GM19397 (cell line): ENCODE results near the gene IFFO2.

Experiments
- ATAC-seq: cut with Tn5 transposase; IDR thresholded peaks from one replicate; pipeline ENCODE4 v1.9.1; 2021; ENCODE audit warnings: mild to moderate bottlenecking, moderate library complexity; ENCODE audit not compliant: unreplicated experiment

IFFO2 gene

GRCh38 chr1:18951818-18952391 is 4.6 kb downstream of the IFFO2 start:
- no peak for ATAC-seq

- no peak for ATAC-seq
These were observed 5.1 kb downstream of the IFFO2 start for GRCh38 chr1:18951416-18951815.

- no peak for ATAC-seq
These were observed 6.0 kb downstream of the IFFO2 start for GRCh38 chr1:18950401-18951026.

GRCh38 chr1:18949686-18950400 is 6.6 kb downstream of the IFFO2 start:
- no peak for ATAC-seq

- ATAC-seq: no peak
These were observed 7.4 kb downstream of the IFFO2 start for GRCh38 chr1:18948913-18949685.

GRCh38 chr1:18948048-18948912 is 8.2 kb downstream of the IFFO2 start:
- ATAC-seq: no peak

- no peak for ATAC-seq
These were observed 8.9 kb downstream of the IFFO2 start for GRCh38 chr1:18947570-18947969.

- ATAC-seq: no peak
These were observed 9.7 kb downstream of the IFFO2 start for GRCh38 chr1:18946550-18947381.

- no peak for ATAC-seq
These were observed 11.1 kb downstream of the IFFO2 start for GRCh38 chr1:18945401-18945849.

GRCh38 chr1:18944810-18945209 is 11.7 kb downstream of the IFFO2 start:
- no peak for ATAC-seq

- ATAC-seq: no peak
These were observed 12.4 kb downstream of the IFFO2 start for GRCh38 chr1:18943914-18944572.

GRCh38 chr1:18943162-18943561 is 13.3 kb downstream of the IFFO2 start:
- no peak for ATAC-seq

GRCh38 chr1:18942340-18942739 is 14.1 kb downstream of the IFFO2 start:
- ATAC-seq: no peak

GRCh38 chr1:18941221-18942141 is 15.0 kb downstream of the IFFO2 start:
- ATAC-seq: no peak

GRCh38 chr1:18940303-18941020 is 16.0 kb downstream of the IFFO2 start:
- ATAC-seq: no peak

- ATAC-seq: no peak
These were observed 16.8 kb downstream of the IFFO2 start for GRCh38 chr1:18939398-18940302.
